Mesenteric fat pad (tissue), 1 donor: ENCODE data around the gene THOC7. TPM values are rescaled to one million over a fixed set of nuclear protein-coding genes. Genes with fewer than 3 reads are reported as not detected.

Experiments
- DNase-seq: peaks from one replicate; pipeline ENCODE4 v3.0.0-alpha.2; 2020; ENCODE audit warnings: low spot score
- long read RNA-seq: library from polyadenylated mRNA; unstranded; transcript quantifications from one replicate; pipeline ENCODE4 v2.0.0, GENCODE V29; 2020
- total RNA-seq: library from RNA; stranded (reverse); fragmentation: NEBNext Ultra II Directional; extraction: Animal tissue kit (Norgen Biotek cat#: 25700); gene quantifications from one replicate; pipeline ENCODE4 v1.2.1, GENCODE V29; 2021
- donor health status: DM: yes; HTN: yes; CAD: no.

Gene THOC7
- total RNA-seq: 63.2 TPM
- long read RNA-seq, transcript THOC7-201 (8 exons, 990 nt): major isoform, 15 of 26 reads
- long read RNA-seq, partial matches to known transcripts: 2 of 26 reads
- long read RNA-seq, other reads (novel, unspliced or antisense): 8 of 26 reads

DNA sequence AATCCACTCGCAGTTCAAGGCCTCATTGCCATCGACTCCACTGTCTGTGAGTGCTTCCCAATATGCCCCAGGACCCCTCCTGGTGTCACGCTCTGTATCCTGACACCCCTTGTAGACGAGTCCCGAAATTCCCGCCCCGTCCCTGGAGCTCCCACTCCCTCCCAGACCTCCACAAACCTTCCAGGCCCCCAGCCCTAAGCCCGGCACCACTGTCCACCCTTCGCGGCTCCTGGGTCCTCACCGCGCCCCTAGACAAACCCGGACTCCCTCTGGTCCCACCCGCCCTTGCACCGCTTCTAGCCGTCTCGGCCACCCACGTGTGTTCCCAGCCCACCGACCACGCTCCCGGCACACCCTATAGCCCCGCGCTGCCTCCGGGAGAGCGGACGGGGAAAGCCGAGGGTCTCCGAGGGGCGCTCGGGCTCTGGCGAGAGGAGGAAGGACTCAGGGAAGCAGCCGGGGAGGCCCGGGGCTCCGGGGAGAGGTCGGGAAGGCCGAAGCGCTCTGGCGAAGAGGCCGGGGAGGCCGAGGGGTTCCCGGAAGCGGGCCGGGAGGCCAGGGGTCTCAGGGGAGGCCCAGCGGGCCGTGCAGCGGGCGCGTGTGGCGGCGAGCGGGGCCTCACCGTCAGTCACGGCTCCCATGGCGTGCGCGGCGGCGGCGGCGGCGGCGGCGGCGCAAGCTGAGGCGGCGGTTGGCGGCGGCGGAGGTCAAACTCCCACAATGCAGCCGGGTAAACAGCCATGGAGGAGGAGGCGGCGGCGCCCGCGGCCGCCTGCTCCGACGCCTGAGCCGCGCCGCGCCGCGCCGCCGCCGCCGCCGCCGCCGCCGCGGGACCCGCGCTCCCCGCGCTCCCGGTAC lies at the start of gene THOC7, which contains the start of gene ATXN7:
THOC7 (minus strand) TSS at position 656 of the 858 bp plus-strand sequence; CDS start at position 641, 15 bp downstream.
ATXN7 (plus strand) TSS at position 718 of the 858 bp plus-strand sequence. CDS start 48,732 bp downstream, outside the sequence.
- DNase-seq: peak; percentile 92

- no peak for DNase-seq
Observed at GRCh38 chr3:63912768-63913588, 49.4 kb upstream of the THOC7 start.

- peak; percentile 96 for DNase-seq
Observed at GRCh38 chr3:63911873-63912767, 48.5 kb upstream of the THOC7 start, which contains the start of gene SCAANT1. Gene SCAANT1, minus strand, starts transcription at chr3:63912383.

DNA sequence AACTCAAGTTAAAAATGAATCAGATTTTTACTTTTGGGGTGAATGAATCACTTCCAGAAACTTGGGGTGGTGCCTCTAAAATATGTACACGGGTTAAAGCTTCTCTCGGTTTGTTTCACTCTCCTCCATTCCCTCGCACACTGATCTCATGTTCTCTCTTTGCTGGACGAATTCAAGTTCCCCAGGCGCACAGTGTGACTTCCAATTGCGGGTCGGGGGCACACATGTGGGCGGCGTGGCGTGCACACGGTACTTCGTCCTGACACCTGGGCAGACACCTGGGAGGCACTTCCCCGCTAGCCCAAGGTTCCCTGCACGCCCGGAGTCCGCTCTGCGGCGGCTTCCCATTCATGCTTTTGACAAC lies 47.9 kb upstream of the THOC7 start:
- DNase-seq: no peak

- no peak for DNase-seq
Observed at GRCh38 chr3:63910891-63911290, 47.3 kb upstream of the THOC7 start.

DNA sequence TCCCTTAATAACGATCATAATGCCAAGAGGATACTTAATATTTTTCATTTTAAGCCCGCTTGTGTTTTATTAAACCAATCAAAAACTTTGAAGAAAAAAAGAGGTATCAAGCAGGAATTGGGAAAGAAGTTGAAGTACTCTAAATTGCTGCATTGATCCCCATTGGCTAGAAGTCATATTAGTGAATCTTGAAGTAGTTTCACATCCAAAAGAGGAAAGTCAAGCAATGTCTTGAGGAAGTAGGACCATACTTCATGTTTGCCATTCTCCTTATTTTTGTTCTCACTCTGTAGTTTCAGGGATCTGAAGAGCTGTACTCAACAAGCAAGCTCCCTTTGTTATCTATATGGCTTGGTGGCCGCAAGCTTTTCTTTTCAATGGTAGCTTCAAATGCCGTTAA lies 46.4 kb upstream of the THOC7 start:
- DNase-seq: no peak

- DNase-seq: no peak
Observed at GRCh38 chr3:63909431-63909830, 45.8 kb upstream of the THOC7 start.

DNA sequence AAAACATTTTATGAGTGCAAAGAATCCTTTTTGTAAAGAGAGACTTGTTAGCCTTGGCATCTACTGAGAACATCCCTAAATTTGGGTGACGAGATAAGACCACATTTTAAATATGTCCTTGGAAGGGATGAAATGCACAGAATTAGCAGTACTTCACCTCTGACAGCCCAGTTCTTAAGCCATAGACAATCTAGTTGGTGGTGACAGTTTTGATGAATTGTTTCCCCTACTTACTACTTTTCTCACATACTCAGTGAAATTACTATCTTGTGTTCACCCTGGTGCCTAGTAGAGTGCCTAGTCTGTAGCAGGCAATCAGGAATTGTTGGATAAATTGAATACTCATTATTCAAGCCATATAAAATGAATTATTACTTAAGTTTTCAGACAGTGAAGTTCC lies 45.2 kb upstream of the THOC7 start:
- DNase-seq: no peak

DNA sequence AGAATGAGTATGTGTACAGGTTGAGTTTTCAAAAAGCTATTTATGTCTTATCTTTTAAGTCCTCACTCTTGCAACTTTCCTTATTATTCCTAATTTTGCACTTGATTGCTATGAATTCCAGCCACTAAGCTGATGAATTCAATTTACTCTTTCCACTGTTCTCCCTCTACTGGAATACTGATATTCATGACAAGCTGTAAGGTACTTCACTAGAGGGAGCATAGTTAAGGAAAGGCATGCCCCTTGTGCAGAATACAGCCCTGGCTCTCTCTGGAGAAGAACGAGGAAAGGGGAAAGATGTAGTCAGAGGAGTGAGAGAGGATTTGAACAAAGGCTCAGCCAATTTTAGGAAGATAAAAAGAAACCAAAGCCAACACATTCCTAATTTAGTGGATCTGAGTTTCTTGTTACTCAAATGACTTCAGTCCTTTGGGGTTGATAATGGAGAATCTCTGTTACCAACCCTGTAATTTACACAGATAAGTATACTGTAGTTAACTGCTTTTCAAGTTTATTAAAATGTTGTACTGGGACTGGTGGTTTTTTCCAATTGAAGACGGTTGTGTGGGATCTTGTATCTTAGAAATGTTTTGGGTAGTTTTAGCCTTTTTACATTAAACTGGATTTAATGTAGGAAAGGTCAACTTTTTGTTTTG lies 44.6 kb upstream of the THOC7 start:
- no peak for DNase-seq

GRCh38 chr3:63905731-63906620 lies 42.4 kb upstream of the THOC7 start:
- DNase-seq: no peak

DNA sequence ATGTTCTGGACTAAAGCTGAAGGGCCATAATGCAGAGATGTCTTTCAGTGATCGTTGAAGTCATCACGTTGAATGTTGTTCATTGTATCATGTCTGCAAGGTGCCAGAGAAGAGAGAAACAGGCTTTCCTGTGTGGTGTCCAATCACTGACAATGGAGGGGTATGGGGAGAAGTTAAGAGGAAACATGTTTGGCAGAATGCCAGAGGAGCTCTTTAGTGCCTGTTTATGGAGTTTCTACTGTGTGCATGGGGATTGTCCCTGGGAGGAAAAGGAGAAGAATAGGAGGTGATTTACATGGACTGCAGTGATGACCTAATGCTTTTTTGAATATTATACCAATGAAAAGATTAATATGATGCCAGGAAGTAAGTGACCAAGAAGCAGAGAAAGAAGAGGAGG lies 36.9 kb upstream of the THOC7 start:
- DNase-seq: no peak

DNA sequence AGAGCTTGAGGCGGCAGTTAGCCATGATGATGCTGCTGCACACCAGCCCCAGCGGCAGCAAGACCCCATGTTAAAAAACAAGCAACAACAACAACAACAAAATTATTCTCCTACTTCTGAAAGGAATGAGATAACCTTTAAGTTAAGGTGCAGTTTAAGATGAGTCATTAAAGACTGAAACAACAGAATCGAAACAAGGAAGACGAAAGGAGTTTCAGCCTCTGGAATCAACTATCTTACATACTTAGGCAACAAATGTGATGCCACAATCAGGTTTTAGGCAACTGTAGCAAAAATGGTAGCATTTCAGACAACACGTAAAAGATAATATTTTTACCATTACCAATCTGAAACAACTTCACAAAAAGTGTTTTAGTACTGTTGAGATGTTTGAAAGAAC lies 36.4 kb upstream of the THOC7 start:
- DNase-seq: no peak

GRCh38 chr3:63896332-63897030 lies 32.9 kb upstream of the THOC7 start:
- no peak for DNase-seq

- DNase-seq: no peak
Observed at GRCh38 chr3:63895422-63896189, 32.0 kb upstream of the THOC7 start.

DNA sequence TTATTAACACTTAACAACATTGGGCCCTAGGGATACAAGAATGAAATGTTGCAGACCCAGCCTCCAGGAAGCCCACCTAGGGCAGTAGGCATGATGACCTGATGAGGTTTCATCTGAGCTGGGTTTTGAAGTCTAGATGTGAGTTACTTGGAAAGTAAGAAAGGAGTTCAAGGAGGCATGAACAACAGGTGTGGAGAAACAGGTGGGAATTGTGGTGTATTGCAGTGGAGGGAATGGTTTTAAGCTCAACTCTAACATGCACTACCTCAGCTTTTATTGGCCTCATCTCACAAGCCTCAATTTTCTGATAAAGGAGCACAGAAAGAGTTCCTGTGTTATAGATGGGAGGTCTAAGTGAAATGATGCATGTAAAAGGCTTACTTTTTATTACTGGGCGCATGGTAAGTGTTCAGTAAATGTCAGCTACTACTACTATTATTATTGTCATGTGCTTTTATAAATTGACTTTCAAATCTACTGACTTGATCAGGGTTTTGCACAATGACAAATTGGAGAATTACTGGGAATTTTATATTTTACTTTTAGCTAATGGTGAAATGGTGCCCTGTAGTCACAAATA lies 29.3 kb upstream of the THOC7 start:
- DNase-seq: no peak

GRCh38 chr3:63891518-63891917 lies 27.9 kb upstream of the THOC7 start:
- DNase-seq: no peak

- no peak for DNase-seq
Observed at GRCh38 chr3:63886858-63887257, 23.3 kb upstream of the THOC7 start.
